GM12892 (cell line): ENCODE data around the gene RPL5.

Source experiments
- POLR2A ChIP-seq: IDR thresholded peaks from 2 replicates; pipeline ENCODE4 v1.6.1; 2011; ENCODE audit warnings: low read depth, low read length, control low read depth
- TAF1 ChIP-seq: IDR thresholded peaks from 2 replicates; pipeline ENCODE4 v1.6.1; 2011; ENCODE audit warnings: low read depth, mild to moderate bottlenecking, control low read depth, low read length, borderline replicate concordance

GRCh38 chr1:92834617-92835016 is 2.8 kb downstream of the RPL5 start:
- TF ChIP-seq TAF1 (no peak), POLR2A (no peak)
